BJ (cell line): Measurements from ENCODE around the gene LLGL1. TPM values are rescaled to one million over a fixed set of nuclear protein-coding genes. Genes with fewer than 3 reads are reported as not detected.

Experiments used
- CTCF ChIA-PET: fragments of 350-600 bp; formaldehyde crosslinking; extraction: SDS; loops from one replicate; lab custom pipeline; 2021; ENCODE audit warnings: antibody characterized with exemption, inconsistent platforms; lab: Yijun Ruan, JAX
- POLR2A ChIA-PET: fragments of 300-600 bp; sonication (Branson Sonifier 250); formaldehyde crosslinking; extraction: SDS; loops from one replicate; lab custom pipeline; 2021; ENCODE audit warnings: antibody characterized with exemption; lab: Charles Lee
- DNase-seq: peaks from one replicate; pipeline ENCODE4 v3.0.0-alpha.2; 2011; ENCODE audit warnings: low read depth
- H3K27me3 ChIP-seq: 2 replicates; pipeline ENCODE4 v1.6.0; 2011; ENCODE audit warnings: low read length; ENCODE audit not compliant: control insufficient read depth, insufficient read depth
- H3K36me3 ChIP-seq: 2 replicates; pipeline ENCODE4 v1.5.1; 2011; ENCODE audit warnings: low read length; ENCODE audit not compliant: control insufficient read depth, insufficient read depth
- H3K4me3 ChIP-seq: 2 replicates; pipeline ENCODE4 v1.5.1; 2011; ENCODE audit warnings: low read depth, mild to moderate bottlenecking, control low read depth, low read length
- polyA plus RNA-seq: library from polyadenylated mRNA; depleted of rRNA; stranded (reverse); fragments of >200 nt; gene quantifications from 2 replicates; pipeline ENCODE4 v1.2.3, GENCODE V29; 2011
- TF ChIP-seq, protein P1 (sequence below): IDR thresholded peaks from 2 replicates; pipeline ENCODE4 v1.5.1; 2011; ENCODE audit warnings: low read depth, mild to moderate bottlenecking, control low read depth, inconsistent platforms, low read length, moderate library complexity; ENCODE audit not compliant: insufficient read depth

Gene LLGL1
- polyA plus RNA-seq, 1 experiment: 38.9 TPM

DNA sequence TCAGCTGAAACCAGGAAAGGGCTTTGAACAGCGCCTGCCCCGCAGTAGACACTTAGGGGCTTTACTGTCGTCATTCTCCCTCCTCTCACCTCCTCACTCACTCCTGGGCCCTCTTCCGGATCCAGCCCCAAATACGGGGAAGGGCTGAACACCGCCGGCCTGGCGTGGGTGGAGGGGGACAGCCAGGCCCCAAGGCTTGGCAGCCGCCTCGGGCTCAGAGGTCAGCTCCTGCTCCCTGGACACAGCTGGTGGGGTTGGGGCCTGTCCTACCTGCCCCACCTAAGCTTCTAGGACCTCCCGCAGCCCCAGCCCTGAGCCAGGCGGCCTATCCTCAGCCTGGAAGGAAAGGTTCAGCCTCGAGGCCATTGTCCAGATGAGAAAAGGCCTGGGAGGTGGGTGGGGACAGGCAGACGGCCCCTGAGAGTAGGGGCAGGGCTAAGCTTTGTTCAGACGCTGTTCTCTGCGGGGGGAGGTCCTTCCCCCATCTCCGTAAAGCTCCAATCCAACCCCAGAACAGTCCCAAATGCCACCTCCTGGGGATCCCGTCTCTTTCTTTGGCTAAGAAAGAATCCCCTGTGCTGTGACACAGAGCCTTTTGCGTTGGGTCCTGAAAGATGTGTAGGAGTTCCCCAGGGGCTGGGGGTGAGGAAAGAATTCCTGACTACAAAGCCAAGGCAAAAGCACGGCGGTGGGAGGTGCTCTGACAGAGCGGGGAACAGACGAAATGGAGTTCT is 881 bp upstream of the LLGL1 start:
- H3K4me3 ChIP-seq: no peak overlapping the region
- H3K36me3 ChIP-seq: no peaks in the 10 kb centered on the region
- DNase-seq: no peak
- CTCF ChIA-PET: interaction anchor here (1.3 to 1.4 kb wide), 2 partner anchors 10 to 23 kb away, joined by 5 to 6 read pairs; no protein-coding TSS in a partner anchor
- TF ChIP-seq, protein P1, sequence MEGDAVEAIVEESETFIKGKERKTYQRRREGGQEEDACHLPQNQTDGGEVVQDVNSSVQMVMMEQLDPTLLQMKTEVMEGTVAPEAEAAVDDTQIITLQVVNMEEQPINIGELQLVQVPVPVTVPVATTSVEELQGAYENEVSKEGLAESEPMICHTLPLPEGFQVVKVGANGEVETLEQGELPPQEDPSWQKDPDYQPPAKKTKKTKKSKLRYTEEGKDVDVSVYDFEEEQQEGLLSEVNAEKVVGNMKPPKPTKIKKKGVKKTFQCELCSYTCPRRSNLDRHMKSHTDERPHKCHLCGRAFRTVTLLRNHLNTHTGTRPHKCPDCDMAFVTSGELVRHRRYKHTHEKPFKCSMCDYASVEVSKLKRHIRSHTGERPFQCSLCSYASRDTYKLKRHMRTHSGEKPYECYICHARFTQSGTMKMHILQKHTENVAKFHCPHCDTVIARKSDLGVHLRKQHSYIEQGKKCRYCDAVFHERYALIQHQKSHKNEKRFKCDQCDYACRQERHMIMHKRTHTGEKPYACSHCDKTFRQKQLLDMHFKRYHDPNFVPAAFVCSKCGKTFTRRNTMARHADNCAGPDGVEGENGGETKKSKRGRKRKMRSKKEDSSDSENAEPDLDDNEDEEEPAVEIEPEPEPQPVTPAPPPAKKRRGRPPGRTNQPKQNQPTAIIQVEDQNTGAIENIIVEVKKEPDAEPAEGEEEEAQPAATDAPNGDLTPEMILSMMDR: no peak
- POLR2A ChIA-PET: no interaction called here
- no peaks in the 10 kb centered on the region for H3K27me3 ChIP-seq

DNA sequence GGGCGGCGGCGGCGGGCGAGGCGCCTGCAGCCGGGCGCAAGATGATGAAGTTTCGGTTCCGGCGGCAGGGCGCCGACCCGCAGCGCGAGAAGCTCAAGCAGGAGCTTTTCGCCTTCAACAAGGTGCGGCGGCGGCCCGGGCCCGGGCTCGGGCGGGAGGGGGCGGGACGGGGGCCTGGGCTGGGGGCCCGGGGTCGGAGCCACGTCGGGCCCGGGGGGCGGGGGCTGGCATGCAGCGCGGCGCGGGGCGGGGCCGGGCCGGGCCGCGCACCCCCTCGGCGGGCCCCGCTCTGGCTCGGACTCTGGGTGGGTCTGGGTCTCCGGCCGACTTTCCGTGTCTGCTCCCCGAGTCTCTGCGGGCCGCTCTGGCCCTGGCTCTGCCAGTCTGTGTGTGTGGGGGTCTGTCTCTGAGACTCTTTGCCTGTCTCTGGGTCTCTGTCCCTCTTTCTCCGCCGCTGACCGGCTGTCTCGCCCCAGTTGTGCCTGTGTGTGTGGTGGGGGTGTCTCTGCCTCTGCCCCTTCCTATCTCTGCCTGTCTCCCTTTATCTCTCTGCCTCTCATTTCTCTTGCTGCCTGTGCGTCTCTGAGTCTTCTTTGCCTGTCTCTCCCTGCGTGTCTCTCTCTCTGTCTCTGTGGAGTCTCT is 328 bp downstream of the LLGL1 start:
- Histone ChIP-seq H3K27me3 (no peaks in the 10 kb centered on the region), H3K4me3 (peak overlapping the region; percentile 94), H3K36me3 (no peaks in the 10 kb centered on the region; the same call in 1 of the 2 replicates)
- TF ChIP-seq, protein P1: no peak
- CTCF ChIA-PET: no interaction called here
- DNase-seq: no peak
- POLR2A ChIA-PET: no interaction called here

DNA sequence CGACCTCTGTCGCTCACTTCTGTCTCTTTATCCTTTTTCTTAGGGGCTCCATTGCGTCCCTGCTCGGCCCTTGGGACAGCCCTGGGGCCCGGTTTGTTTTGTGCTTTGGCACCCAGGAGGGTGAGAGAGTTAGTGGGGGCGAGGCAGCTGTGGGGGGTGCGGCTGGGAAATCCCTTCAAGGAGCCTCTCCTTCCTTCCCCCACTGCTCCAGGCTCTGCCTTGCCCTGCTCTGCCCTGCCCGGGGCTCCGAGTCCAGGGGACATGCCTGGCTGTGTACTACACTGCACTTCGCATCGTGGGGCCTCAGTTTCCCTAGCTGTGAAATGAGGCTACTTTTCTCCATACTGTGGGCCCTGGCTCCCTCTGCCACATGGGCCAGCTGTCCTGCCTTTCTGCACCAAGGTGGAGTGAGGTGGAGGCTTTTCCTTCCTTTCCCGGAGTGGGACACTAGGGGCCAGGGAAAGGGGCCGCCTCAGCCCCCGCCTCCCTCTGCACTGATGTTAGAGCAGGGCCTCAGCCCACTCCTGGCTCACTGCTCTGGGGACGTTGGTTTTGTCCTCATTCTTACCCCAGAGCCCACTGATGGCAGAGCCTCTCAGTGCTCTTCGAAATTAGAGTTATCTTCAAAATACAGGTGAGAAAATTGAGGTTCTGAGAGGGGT is 980 bp downstream of the LLGL1 start:
- ChIA-PET CTCF (interaction anchor here (0.6 kb wide), 1 partner anchor 84 kb away, joined by 3 read pairs; no protein-coding TSS in a partner anchor), POLR2A (no interaction called here)
- H3K36me3 ChIP-seq: no peaks in the 10 kb centered on the region; the same call in 1 of the 2 replicates
- DNase-seq: no peak
- TF ChIP-seq, protein P1: no peak
- no peaks in the 10 kb centered on the region for H3K27me3 ChIP-seq
- peak overlapping the region; percentile 94 for H3K4me3 ChIP-seq

DNA sequence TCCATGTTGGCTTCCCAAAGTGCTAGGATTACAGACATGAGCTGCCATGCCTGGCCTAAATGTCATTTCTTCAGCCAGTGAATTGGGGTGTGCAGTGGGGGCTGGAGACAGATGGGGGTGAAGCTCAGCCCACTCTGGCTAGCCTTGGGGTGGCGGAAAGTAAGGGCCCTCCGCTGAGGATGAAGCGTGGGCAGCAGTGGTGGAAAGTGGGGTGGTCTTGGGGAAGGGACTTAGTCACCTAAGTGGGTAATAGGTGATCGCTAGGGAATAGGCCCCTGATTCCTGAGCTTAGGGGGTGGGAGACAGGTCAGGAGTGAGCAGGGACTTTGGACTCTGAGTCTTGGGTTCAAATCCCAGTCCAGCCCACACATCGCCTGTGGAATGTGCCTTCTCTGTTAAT is 2.2 kb downstream of the LLGL1 start:
- DNase-seq: no peak
- CTCF ChIA-PET: no interaction called here
- H3K4me3 ChIP-seq: no peak overlapping the region
- TF ChIP-seq, protein P1: no peak
- H3K27me3 ChIP-seq: no peaks in the 10 kb centered on the region
- peaks cover under 1% of the 10 kb centered on the region; the same call in 1 of the 2 replicates for H3K36me3 ChIP-seq
- POLR2A ChIA-PET: no interaction called here

DNA sequence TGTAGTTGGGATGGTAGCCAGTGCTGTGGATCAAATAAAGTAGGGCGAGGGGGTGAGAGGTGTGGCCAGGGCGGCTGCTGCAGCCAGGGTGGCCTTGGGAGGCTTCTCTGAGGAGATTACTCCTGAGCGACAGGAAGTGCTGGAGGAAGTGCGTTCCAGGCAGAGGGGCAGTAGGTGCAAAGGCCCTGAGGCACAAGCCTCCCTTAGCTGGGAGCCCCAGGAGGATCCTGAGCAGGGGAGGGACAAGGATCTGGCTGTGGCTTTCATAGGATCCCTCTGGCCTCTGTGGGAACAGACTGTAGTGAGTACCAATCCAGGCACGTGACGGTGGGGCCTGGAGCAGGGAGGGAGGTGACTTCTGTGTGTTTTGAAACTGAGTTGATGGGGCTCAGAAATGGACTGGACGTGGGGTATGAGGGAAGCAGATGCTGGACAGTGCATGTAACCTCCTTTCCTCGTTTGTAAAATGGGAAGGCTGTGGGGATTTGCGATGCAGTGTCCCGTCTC is 2.8 kb downstream of the LLGL1 start:
- TF ChIP-seq, protein P1: no peak
- Histone ChIP-seq H3K36me3 (peaks cover 1% of the 10 kb centered on the region; the same call in 1 of the 2 replicates), H3K27me3 (no peaks in the 10 kb centered on the region), H3K4me3 (no peak overlapping the region)
- ChIA-PET POLR2A (no interaction called here), CTCF (interaction anchor here (1.9 kb wide), 1 partner anchor 10 kb away, joined by 6 read pairs; no protein-coding TSS in a partner anchor)
- DNase-seq: no peak
